ENCODE measurements around the gene EVI2B.

- TF ChIP-seq POLR2AphosphoS5 (IDR thresholded peaks at IDR 0.05; ENCODE audit: low read depth, low read length): no peak
- no peak for TF ChIP-seq REST (IDR thresholded peaks at IDR 0.05; ENCODE audit: insufficient read depth in 1 of 2, low read depth in 2 of 2, low read length in 2 of 2)
- no peak for TF ChIP-seq FOXP2 (optimal IDR thresholded peaks at IDR 0.05; ENCODE audit: borderline replicate concordance, extremely low read depth, extremely low read length, insufficient read depth)
- TF ChIP-seq SIN3A (IDR thresholded peaks at IDR 0.05; ENCODE audit: borderline replicate concordance, insufficient read depth, low read length): no peak
These were observed 26.2 kb upstream of the EVI2B start for GRCh38 chr17:31339906-31340661.

All from PFSK-1 (cell line).